ENCODE measurements around the gene NACC2.

NACC2 gene

GRCh38 chr9:136128436-136128835, 33.3 kb upstream of the NACC2 start:
- no peak for DNase-seq (ENCODE audit: low spot score)

DNA sequence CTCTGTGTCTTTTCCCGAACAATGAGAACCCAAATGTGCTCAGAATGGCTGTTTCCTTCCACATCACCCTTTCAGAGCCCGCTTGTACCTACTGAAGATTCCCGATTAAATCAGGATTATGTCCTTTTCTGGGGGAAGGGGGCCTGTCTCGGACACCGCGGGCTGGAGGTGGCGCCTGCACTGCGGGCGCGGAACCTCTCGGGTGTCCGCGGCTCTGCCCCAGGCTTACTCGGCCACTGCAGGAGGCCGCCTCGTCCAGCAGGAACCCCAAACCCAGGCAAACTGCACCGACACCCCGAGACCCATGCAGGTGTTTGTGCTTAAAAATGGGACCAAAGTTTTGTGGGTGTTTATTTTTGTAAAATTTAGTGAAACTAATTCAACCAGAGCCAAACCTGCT, 32.2 kb upstream of the NACC2 start:
- DNase-seq (ENCODE audit: low spot score), result no peak

GRCh38 chr9:136124976-136125692, 30.0 kb upstream of the NACC2 start:
- no peak for DNase-seq (ENCODE audit: low spot score)

DNA sequence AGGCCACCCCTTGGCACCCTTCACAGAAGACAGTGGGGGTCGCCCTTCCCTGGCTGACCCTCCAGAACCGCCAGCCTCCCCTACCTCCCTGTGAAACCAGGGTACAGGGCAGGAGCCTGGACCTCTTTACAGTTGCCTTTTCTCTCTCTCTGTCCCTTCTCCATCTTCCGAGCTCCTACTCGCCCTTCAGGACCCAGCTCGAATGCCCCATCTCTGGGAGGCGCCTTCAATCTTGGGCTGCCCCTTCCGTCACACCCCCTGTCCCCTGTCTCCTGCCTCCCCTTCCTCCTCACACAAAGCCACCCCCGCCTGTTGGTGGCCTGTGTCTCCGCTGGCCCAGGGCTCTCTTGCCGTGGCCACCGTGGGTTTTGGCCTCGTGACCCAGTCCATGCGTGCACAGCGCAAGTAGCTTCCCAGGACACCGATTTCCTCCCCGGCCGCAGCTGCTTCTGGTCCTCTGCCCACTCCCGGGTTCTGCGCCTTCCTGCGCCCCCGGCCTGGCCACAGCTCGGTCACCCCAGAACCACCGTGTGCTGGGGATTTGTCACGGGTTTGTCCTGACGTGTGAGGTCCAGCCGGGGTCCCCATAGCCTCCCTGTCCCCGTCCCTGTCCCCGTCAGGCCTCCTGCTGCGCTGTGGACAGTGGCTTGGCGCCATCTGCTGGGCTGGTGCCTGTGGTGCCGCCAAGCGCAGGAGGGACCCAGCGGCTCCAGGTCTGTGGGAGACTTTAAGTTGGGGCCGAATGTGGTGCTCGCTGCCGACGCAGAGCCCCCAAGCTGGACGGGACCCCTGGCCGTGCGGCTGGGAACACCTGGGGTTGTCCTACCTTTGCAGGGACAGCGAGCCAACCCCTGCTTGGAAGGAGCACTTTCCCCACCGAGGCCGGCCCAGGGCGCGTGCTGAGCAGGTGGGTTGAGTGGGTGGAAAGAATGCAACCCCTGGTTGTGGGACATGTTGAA, 27.6 kb upstream of the NACC2 start:
- DNase-seq (ENCODE audit: low spot score), result peak; percentile 83

- no peak for DNase-seq (ENCODE audit: low spot score)
Observed at GRCh38 chr9:136121801-136122200, 26.7 kb upstream of the NACC2 start.

DNA sequence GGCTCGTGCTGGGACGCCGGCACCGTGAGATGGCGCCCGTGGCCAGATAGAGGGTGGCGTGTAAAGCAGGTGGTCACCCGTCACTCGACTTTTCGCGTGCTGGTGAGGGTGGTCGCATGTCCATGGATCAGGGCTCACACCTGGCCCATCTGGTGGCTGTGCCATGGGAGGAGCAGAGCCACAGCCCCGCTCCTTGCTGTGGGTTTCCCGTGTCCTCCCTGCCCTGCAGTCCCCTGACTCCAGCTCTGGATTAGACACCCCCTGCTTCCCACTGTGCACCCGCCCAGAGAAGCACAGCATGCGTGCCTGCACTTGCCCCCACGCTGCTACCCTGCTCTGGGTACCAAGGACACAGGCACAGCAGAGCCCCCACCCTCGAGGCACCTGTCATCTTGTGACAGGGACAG, 25.4 kb upstream of the NACC2 start:
- no peak for DNase-seq (ENCODE audit: low spot score)

- DNase-seq (ENCODE audit: low spot score), result no peak
Observed at GRCh38 chr9:136119883-136120393, 24.8 kb upstream of the NACC2 start.

- no peak for DNase-seq (ENCODE audit: low spot score)
Observed at GRCh38 chr9:136119061-136119882, 24.2 kb upstream of the NACC2 start.

GRCh38 chr9:136118320-136119060, 23.4 kb upstream of the NACC2 start, which contains the start of gene TMEM250:
TSS of gene TMEM250 (minus strand) at chr9:136118875. CDS start at chr9:136116900, 1,975 bp downstream.
- DNase-seq (ENCODE audit: low spot score), result peak; percentile 100

GRCh38 chr9:136117916-136118319, 22.8 kb upstream of the NACC2 start:
- DNase-seq (ENCODE audit: low spot score), result no peak

DNA sequence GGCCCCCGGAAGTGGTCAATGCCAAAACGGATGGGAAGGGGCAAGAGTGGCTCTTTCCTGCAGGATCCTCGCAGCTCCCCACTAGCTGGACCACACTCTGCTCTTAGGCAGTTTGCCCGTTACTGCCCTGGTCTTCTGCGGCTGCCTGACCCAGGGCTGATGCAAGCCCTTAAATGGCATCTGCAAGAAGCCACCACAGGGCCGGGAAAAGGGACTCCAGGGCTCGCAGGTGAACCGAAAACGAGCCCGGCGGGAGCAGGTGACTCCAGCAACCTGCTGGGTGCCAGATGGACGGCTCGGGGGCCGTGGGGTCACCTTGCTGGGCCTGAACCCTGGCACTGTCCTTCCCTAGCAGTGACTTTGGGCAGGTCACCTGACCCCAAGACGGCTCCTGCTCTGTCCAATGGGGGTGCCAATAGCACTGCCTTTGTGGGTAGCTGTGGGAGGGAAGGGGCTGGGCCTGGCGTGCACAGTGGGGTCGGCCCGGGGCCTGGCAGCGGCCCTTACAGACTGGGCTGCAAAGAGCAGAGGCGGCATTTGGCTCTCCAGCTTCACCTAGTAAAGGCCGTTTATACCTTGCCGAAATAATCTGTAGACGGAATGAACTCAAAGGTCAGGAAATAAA, 22.3 kb upstream of the NACC2 start:
- DNase-seq (ENCODE audit: low spot score), result no peak

DNA sequence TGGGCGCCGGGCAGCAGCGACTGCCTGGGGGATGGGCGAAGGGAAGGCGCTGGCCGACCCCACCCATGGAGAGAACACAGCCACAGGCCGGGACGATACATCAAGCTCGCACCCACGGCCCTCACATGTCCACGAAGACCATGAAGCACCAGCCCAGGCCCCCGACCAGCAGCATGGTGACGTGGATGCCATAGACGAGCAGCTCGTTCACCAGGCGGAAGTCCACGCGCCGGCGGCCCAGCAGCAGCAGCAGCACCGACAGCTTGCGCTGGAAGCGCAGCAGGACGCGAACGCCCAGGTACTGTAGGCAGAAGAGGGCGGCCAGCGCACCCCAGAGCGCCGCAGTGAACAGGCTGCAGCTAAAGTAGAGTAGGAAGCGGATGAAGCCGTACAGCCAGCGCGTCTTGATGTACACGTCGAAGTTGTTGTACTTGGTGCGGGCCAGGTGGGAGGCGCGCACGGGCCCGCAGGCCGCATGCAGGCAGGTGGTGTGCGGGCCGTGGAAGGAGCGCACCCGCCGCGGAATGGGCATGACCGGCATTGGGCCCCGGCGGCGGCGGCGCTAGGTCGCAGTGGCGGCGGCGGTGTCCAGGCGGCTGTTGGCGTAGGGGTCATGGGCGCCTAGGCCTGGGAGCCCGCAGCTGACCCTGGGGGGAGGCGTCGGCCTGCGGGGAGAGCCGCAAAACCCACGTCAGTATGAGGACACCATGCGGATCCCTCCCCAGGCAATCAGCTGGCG, 21.4 kb upstream of the NACC2 start:
- no peak for DNase-seq (ENCODE audit: low spot score)

DNA sequence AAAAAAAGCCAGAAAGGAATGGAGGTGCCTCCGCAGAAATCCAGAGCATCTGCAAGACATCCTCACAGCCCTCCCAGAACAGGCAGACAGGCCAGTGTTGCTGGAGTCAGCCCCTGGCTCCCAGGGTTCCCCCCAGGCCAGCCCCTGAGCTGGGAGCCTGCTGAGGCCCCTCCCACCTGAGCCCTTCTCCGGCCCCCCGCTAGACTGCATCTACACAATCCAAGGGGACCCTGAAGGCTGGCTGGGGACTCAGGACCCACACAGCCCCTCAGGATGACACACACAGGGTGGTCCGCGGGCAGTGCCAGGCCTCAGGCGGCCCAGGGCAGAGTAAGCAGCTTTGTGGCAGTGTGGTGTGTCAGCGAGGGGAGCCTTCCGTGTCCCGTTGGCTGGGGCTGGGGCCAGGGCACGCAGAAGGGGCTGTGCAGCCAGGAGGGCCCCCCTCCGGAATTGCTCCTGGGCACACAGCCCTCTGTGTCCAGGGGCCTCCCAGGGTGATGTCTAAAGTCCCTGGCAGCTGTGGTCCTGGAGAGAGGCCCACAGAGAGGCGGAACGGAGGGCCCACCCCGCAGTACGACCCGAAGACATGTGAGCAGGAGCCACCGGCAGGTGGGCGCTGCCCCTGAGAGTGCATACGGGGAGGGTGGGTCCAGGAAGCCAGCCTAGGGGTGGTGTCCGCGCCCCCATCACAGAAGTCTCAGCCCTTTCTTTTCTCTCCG, 20.7 kb upstream of the NACC2 start:
- DNase-seq (ENCODE audit: low spot score), result no peak

DNA sequence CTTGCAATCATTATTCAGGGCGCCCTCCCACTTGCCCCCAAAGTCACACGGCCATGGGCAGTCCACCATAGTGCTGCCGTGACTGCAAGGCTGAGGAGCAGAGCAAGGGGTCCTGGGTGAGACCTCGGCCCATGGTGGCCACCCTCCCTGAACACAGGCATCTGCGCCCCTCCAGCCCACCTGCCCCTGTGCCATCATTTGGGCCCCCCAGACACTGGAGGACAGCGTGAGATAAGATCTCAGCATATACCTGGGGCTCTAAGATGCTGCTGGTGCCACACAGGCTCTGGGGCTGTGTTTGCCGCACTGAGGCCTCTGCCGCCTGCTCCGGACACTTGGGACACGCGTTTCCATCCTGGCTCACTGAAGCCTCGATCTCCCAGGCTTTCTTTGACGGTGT, 20.1 kb upstream of the NACC2 start:
- DNase-seq (ENCODE audit: low spot score), result no peak

DNA sequence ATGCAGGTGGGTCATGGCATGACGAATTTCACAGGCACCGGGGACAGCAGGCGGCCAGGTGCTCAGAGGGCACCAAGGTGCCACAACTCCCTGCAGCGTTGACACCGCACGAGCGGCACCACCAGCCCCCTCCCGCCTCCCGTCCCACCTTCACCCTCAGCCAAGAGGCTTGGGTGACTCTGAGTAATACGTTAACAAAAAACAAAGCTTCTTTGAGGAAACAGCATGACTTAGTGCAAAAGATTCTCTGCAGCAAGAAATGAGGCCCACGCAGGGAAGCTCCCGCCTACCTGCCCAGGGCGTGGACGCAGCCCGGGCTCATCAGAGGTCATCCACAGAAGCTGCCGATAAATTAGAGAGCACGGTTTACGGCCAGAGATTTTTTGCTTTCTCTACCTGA, 19.5 kb upstream of the NACC2 start:
- no peak for DNase-seq (ENCODE audit: low spot score)

DNA sequence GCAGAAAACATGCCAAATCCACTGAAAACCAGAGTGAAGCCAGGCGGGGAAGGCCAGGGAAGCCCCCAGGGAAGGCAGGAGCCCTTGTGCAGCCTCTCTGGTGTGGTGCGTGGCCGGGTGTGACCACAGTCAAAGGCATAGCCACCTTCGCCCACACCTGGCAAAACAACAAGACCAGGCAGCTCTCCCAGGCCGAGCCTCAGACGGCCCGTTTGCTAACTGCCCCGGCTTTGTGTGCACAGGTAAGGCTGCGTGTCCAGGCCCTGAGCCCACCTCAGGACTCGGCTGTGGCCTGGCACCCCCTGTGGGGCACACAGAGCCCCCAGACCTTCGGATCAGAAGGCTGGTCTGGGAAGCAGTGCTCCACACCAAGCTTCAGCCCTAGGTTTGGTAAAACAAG, 17.5 kb upstream of the NACC2 start:
- no peak for DNase-seq (ENCODE audit: low spot score)

DNA sequence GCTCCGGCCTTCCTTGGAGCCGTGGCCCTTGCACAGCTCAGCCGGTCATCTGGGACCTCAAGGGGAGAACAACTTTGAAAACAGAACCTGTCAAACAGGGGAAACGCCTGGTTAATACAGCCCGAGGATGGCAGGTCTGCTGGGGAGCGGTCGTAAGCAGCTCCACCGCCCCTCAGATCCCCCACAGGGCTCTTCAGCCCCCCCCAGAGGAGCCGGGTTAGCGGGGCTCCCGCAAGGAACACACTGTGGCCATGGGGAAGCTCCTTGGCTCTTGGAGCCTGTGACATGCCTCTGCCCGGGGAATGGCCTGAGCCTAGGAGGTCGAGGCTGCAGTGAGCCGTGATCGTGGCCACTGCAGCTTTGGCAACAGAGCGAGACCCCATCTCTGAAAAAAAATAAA, 16.8 kb upstream of the NACC2 start:
- no peak for DNase-seq (ENCODE audit: low spot score)

GRCh38 chr9:136111190-136111589, 16.1 kb upstream of the NACC2 start:
- no peak for DNase-seq (ENCODE audit: low spot score)
